Transverse colon (tissue), 4 donors: Measurements from ENCODE around the gene MAPK14. TPM values are rescaled to one million over a fixed set of nuclear protein-coding genes. Genes with fewer than 3 reads are reported as not detected.
A peak's percentile ranks its signal among the peaks of the same experiment; 100 is the strongest.

Experiments used
- DNase-seq: peaks from one replicate; pipeline ENCODE4 v3.0.0-alpha.2; 2019
- H3K27ac ChIP-seq, 4 donors: fragments of 200-600 bp; sonication (generic); 2 replicates each; pipeline ENCODE4 v1.5.1; 2016 to 2018; ENCODE audit warnings: inconsistent platforms in 4 of 4
- H3K27me3 ChIP-seq: fragments of 200-600 bp; sonication (generic); 2 replicates; pipeline ENCODE4 v1.5.1; 2017; ENCODE audit warnings: inconsistent platforms
- H3K36me3 ChIP-seq, 4 donors: fragments of 200-600 bp; sonication (generic); 2 replicates each; pipeline ENCODE4 v1.5.1; 2017 to 2019; ENCODE audit warnings: inconsistent platforms in 4 of 4
- H3K4me1 ChIP-seq, 4 donors: fragments of 200-600 bp; sonication (generic); 2 replicates each; pipeline ENCODE4 v1.5.1; 2017 to 2020; ENCODE audit warnings: inconsistent platforms in 4 of 4
- H3K4me3 ChIP-seq, 4 donors: fragments of 200-600 bp; sonication (generic); 1 replicate in 1 of 4; 2 replicates in 3 of 4; pipeline versions ENCODE4 v1.5.1 to v1.6.1; 2017 to 2019; ENCODE audit warnings: inconsistent platforms in 4 of 4
- H3K9me3 ChIP-seq, 2 donors: fragments of 200-600 bp; sonication (generic); 2 replicates each; pipeline ENCODE4 v1.5.1; 2017 to 2019; ENCODE audit warnings: inconsistent platforms in 2 of 2
- EP300 ChIP-seq: sonication (generic); formaldehyde crosslinking; IDR thresholded peaks from one replicate; pipeline ENCODE4 v1.6.1; 2017; ENCODE audit warnings: antibody characterized with exemption, low read depth
- POLR2A ChIP-seq: fragments of 450-650 bp; IDR thresholded peaks from one replicate; pipeline ENCODE4 v1.6.1; 2016; ENCODE audit warnings: antibody characterized with exemption, mild to moderate bottlenecking, moderate library complexity
- POLR2AphosphoS5 ChIP-seq, 3 donors: sonication (generic); formaldehyde crosslinking; IDR thresholded peaks; one replicate each; pipeline ENCODE4 v1.6.1; 2016; ENCODE audit warnings: antibody characterized with exemption in 3 of 3
- WGBS, 2 donors: methylation state at CpG; one replicate each; pipeline ENCODE4 v1.1.5; 2018; ENCODE audit warnings: low coverage in 1 of 2; 5-methylcytosine and 5-hydroxymethylcytosine counted together
- in situ Hi-C, 4 donors: fragments of 200-750 bp; cut with MboI; loops; one replicate each; pipeline versions ENCODE4 v1.15.0 to v1.15.1; 2017; ENCODE audit warnings: low sequenced_read_pairs in 3 of 4, low pct_ligation_motif_present in 1 of 4, low pct_unique_long_range_greater_than_20kb in 1 of 4
- intact Hi-C: fragments of 100-400 bp; cut with DNase I; formaldehyde crosslinking; loops from one replicate; pipeline ENCODE4 v1.15.1; 2023; ENCODE audit warnings: low total_unique reads
- total RNA-seq, 4 donors: library from RNA; depleted of rRNA; stranded (reverse); fragments of >200 nt; gene quantifications; one replicate each; pipeline ENCODE4 v1.1.0, GENCODE V29; 2016
- TF ChIP-seq, protein P1 (sequence below), 5 experiments: fragments of 200-600 bp in 3 of 5; fragments of 450-650 bp in 2 of 5; sonication (generic) in 3 of 5; IDR thresholded peaks; 1 replicate in 2 of 5; 2 replicates in 3 of 5; pipeline ENCODE4 v1.5.1; 2016 to 2017; ENCODE audit warnings: antibody characterized with exemption in 5 of 5, inconsistent platforms in 3 of 5, mild to moderate bottlenecking in 2 of 5, moderate library complexity in 1 of 5

MAPK14 gene
- total RNA-seq, 4 donors from 2014 or later = 82.2 to 132 (median 112) TPM

- Histone ChIP-seq H3K27me3 (no peaks in the 10 kb centered on the region), H3K4me1 (peaks cover 23 to 87% (median 51%) of the 10 kb centered on the region in 4 donors), H3K4me3 (no peak overlapping the region), H3K36me3 (no peaks in the 10 kb centered on the region), H3K9me3 (no peaks in the 10 kb centered on the region), H3K27ac (no peak overlapping the region)
- 51 to 55% methylated on average over 4 of the region's 4 CpGs for WGBS, 2 donors
- DNase-seq = no peak
- in situ Hi-C loops (no loop called here), intact Hi-C loops (no loop called here)
- TF ChIP-seq EP300 = no peak
- TF ChIP-seq, protein P1, sequence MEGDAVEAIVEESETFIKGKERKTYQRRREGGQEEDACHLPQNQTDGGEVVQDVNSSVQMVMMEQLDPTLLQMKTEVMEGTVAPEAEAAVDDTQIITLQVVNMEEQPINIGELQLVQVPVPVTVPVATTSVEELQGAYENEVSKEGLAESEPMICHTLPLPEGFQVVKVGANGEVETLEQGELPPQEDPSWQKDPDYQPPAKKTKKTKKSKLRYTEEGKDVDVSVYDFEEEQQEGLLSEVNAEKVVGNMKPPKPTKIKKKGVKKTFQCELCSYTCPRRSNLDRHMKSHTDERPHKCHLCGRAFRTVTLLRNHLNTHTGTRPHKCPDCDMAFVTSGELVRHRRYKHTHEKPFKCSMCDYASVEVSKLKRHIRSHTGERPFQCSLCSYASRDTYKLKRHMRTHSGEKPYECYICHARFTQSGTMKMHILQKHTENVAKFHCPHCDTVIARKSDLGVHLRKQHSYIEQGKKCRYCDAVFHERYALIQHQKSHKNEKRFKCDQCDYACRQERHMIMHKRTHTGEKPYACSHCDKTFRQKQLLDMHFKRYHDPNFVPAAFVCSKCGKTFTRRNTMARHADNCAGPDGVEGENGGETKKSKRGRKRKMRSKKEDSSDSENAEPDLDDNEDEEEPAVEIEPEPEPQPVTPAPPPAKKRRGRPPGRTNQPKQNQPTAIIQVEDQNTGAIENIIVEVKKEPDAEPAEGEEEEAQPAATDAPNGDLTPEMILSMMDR (IDR thresholded peaks at IDR 0.05) = no peak
- no peak for TF ChIP-seq POLR2A
- no peak for TF ChIP-seq POLR2AphosphoS5 (IDR thresholded peaks at IDR 0.05)
These were observed 10.7 kb downstream of the MAPK14 start for GRCh38 chr6:36038120-36038876.

DNA sequence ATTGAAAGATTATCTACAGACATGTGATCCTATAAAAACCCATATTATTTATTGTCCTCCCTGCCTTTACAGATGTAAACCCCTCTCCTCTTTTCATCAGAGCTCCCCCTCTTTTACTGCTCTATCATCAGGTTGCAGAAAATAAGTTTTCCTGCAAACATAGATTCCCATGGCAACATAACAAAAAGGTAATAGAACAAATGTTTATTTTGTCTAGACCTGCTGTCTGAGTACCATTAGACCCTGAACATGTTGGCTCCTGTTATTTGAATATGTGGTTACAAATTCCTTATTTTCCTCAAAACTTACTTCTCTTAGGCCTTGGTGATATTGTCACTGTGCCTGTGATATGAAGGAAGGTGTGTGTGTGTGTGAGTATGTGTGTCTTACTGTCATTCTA, 11.5 kb downstream of the MAPK14 start:
- no peaks in the 10 kb centered on the region for H3K27me3 ChIP-seq
- TF ChIP-seq, protein P1 (IDR thresholded peaks at IDR 0.05) = no peak
- TF ChIP-seq POLR2A (no peak), EP300 (no peak), POLR2AphosphoS5 (IDR thresholded peaks at IDR 0.05) (no peak)
- no peak overlapping the region for H3K4me3 ChIP-seq
- H3K4me1 ChIP-seq = peaks cover 23 to 79% (median 44%) of the 10 kb centered on the region in 4 donors
- in situ Hi-C loops (no loop called here), intact Hi-C loops (no loop called here)
- no peaks in the 10 kb centered on the region for H3K9me3 ChIP-seq
- no peak for DNase-seq
- no peaks in the 10 kb centered on the region for H3K36me3 ChIP-seq
- H3K27ac ChIP-seq = no peak overlapping the region

DNA sequence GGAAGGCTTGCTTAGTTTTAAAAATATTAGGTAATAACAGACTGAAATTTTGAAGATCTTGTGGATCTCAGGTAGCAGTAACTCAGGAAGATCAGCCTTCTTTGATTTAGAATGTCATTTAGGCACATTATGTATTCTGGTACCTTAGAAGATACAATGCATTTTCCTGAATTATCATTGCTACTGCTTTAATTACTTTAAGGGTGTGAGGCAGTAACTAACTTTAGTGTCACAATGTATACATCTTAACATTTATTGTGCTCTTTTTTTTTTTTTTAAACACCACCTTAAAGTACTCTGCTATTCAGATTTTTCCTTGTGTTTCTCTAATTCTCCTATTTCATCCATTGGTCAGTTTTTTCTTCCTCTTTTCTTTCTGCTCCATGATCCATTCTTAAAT, 13.3 kb downstream of the MAPK14 start:
- in situ Hi-C loops = no loop called here
- no peak for TF ChIP-seq POLR2A
- Histone ChIP-seq H3K9me3 (no peaks in the 10 kb centered on the region), H3K36me3 (no peaks in the 10 kb centered on the region), H3K27me3 (no peaks in the 10 kb centered on the region), H3K4me1 (peaks cover 23 to 81% (median 36%) of the 10 kb centered on the region in 4 donors), H3K4me3 (no peak overlapping the region), H3K27ac (no peak overlapping the region)
- no peak for DNase-seq
- intact Hi-C loops = no loop called here

GRCh38 chr6:36042618-36043260, 15.1 kb downstream of the MAPK14 start:
- in situ Hi-C loops (no loop called here), intact Hi-C loops (no loop called here)
- TF ChIP-seq, protein P1 (IDR thresholded peaks at IDR 0.05) = no peak
- TF ChIP-seq POLR2AphosphoS5 (IDR thresholded peaks at IDR 0.05) = no peak
- no peak for TF ChIP-seq EP300
- TF ChIP-seq POLR2A = no peak
- Histone ChIP-seq H3K4me3 (no peak overlapping the region), H3K36me3 (no peaks in the 10 kb centered on the region), H3K27ac (peak overlapping the region in 1 of 4 donors; percentile 20), H3K27me3 (no peaks in the 10 kb centered on the region), H3K9me3 (no peaks in the 10 kb centered on the region), H3K4me1 (peaks cover 20 to 84% (median 42%) of the 10 kb centered on the region in 4 donors)
- 81 to 93% methylated on average over 7 to 12 of the region's 12 CpGs for WGBS, 2 donors
- no peak for DNase-seq
